ENCODE data around the gene MED19. TPM values are rescaled to one million over a fixed set of nuclear protein-coding genes. Genes with fewer than 3 reads are reported as not detected.

MED19 gene
- total RNA-seq, 1 experiment from 2014 or later: 29.7 TPM

DNA sequence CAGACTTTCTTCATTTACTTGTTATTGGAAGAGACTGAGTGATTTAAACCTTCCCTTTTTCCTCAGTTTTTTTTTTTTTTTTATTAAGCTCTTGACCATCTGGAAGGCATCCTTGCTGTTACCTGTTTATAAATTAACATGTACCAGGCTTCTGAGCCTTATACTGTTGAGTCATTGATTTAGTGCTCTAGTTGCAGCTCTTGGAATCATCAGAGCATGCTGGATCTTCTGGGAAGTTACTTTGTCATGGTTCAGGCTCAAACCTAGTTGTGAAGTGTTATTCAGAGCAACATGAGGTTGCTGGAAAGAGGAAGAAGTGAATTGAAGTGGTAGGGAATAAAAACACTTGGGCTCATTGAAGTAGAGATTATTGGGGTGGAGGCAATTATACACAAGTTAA is 37.8 kb downstream of the MED19 start:
- in situ Hi-C loops (cut with HindIII; ENCODE audit: low pct_unique_long_range_greater_than_20kb, low sequenced_read_pairs): no loop called here
- Histone ChIP-seq H3K9me3 (ENCODE audit: control insufficient read depth, insufficient read depth, low read depth, low read length) (no peaks in the 10 kb centered on the region), H3K36me3 (ENCODE audit: control insufficient read depth, insufficient read depth, low read length) (peaks cover 30% of the 10 kb centered on the region), H3K4me3 (ENCODE audit: low read depth in 2 of 2, low read length in 2 of 2) (no peak overlapping the region), H3K4me1 (ENCODE audit: control insufficient read depth, insufficient read depth, low read length) (peaks cover 6% of the 10 kb centered on the region; the same call in 1 of the 2 replicates), H3K27me3 (ENCODE audit: control insufficient read depth, insufficient read depth, low read length) (no peaks in the 10 kb centered on the region), H3K27ac (ENCODE audit: low read length) (no peak overlapping the region)
- POLR2A ChIA-PET: interaction anchor here (0.6 kb wide), 1 partner anchor 857 kb away, joined by 8 read pairs; no protein-coding TSS in a partner anchor
- ATAC-seq (no peak), DNase-seq (ENCODE audit: low read depth, low spot score) (no peak)
- no peak for TF ChIP-seq TCF7L2 (IDR thresholded peaks at IDR 0.05; ENCODE audit: low read depth, low read length)
- TF ChIP-seq, protein P1, sequence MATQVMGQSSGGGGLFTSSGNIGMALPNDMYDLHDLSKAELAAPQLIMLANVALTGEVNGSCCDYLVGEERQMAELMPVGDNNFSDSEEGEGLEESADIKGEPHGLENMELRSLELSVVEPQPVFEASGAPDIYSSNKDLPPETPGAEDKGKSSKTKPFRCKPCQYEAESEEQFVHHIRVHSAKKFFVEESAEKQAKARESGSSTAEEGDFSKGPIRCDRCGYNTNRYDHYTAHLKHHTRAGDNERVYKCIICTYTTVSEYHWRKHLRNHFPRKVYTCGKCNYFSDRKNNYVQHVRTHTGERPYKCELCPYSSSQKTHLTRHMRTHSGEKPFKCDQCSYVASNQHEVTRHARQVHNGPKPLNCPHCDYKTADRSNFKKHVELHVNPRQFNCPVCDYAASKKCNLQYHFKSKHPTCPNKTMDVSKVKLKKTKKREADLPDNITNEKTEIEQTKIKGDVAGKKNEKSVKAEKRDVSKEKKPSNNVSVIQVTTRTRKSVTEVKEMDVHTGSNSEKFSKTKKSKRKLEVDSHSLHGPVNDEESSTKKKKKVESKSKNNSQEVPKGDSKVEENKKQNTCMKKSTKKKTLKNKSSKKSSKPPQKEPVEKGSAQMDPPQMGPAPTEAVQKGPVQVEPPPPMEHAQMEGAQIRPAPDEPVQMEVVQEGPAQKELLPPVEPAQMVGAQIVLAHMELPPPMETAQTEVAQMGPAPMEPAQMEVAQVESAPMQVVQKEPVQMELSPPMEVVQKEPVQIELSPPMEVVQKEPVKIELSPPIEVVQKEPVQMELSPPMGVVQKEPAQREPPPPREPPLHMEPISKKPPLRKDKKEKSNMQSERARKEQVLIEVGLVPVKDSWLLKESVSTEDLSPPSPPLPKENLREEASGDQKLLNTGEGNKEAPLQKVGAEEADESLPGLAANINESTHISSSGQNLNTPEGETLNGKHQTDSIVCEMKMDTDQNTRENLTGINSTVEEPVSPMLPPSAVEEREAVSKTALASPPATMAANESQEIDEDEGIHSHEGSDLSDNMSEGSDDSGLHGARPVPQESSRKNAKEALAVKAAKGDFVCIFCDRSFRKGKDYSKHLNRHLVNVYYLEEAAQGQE (IDR thresholded peaks at IDR 0.05; ENCODE audit: insufficient read depth in 1 of 2, low read depth in 2 of 2, low read length in 1 of 2): no peak
- no peak for TF ChIP-seq SIN3A (IDR thresholded peaks at IDR 0.05; ENCODE audit: borderline replicate concordance, insufficient read depth, low read depth, low read length)
- no peak for TF ChIP-seq POLR2AphosphoS5 (IDR thresholded peaks at IDR 0.05; ENCODE audit: low read depth, low read length)
- TF ChIP-seq, protein P2, sequence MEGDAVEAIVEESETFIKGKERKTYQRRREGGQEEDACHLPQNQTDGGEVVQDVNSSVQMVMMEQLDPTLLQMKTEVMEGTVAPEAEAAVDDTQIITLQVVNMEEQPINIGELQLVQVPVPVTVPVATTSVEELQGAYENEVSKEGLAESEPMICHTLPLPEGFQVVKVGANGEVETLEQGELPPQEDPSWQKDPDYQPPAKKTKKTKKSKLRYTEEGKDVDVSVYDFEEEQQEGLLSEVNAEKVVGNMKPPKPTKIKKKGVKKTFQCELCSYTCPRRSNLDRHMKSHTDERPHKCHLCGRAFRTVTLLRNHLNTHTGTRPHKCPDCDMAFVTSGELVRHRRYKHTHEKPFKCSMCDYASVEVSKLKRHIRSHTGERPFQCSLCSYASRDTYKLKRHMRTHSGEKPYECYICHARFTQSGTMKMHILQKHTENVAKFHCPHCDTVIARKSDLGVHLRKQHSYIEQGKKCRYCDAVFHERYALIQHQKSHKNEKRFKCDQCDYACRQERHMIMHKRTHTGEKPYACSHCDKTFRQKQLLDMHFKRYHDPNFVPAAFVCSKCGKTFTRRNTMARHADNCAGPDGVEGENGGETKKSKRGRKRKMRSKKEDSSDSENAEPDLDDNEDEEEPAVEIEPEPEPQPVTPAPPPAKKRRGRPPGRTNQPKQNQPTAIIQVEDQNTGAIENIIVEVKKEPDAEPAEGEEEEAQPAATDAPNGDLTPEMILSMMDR (IDR thresholded peaks at IDR 0.05): no peak
- CTCF ChIA-PET: no interaction called here
- intact Hi-C loops (cut with micrococcal nuclease; ENCODE audit: unreplicated experiment): no loop called here
- BruUV-seq (replicated peaks): no TSS peak

DNA sequence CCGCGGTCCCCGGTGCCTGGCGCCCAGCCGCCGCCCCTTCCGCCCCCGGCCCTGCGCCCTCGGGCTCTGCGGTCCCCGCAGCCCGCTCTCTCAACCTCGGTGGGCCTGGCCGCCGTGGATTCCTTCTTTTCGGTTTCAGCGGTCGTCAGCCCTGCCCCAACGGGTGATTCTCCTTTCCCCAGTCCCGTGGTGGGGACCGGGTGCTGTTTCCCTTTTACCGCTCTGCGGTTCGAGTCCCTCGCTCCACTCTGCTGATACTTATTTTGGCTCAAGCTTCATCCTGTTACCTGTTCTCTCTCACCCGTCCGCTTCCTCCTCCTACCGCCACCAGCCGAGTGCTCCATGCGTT is 43.6 kb downstream of the MED19 start:
- TF ChIP-seq, protein P1 (IDR thresholded peaks at IDR 0.05; ENCODE audit: insufficient read depth in 1 of 2, low read depth in 2 of 2, low read length in 1 of 2): no peak
- TF ChIP-seq POLR2AphosphoS5 (IDR thresholded peaks at IDR 0.05; ENCODE audit: low read depth, low read length): no peak
- DNase-seq (ENCODE audit: low read depth, low spot score) (no peak), ATAC-seq (peak; percentile 27)
- Histone ChIP-seq H3K27ac (ENCODE audit: low read length) (peak overlapping the region; percentile 98), H3K36me3 (ENCODE audit: control insufficient read depth, insufficient read depth, low read length) (peaks cover 11% of the 10 kb centered on the region), H3K9me3 (ENCODE audit: control insufficient read depth, insufficient read depth, low read depth, low read length) (no peaks in the 10 kb centered on the region), H3K4me3 (ENCODE audit: low read depth in 2 of 2, low read length in 2 of 2) (peak overlapping the region; percentile 93 to 94), H3K27me3 (ENCODE audit: control insufficient read depth, insufficient read depth, low read length) (no peaks in the 10 kb centered on the region), H3K4me1 (ENCODE audit: control insufficient read depth, insufficient read depth, low read length) (peaks cover 15% of the 10 kb centered on the region)
- intact Hi-C loops (cut with micrococcal nuclease; ENCODE audit: unreplicated experiment) (no loop called here), in situ Hi-C loops (cut with HindIII; ENCODE audit: low pct_unique_long_range_greater_than_20kb, low sequenced_read_pairs) (no loop called here)
- CTCF ChIA-PET: no interaction called here
- POLR2A ChIA-PET: no interaction called here
- no TSS peak for BruUV-seq (replicated peaks)
